ENCODE measurements around the gene PIP4K2A. TPM values are rescaled to one million over a fixed set of nuclear protein-coding genes. Genes with fewer than 3 reads are reported as not detected.
"Not testable (repeated sequence)": the region's sequence is repeated elsewhere in the genome, so short reads cannot be mapped to it uniquely, and the experiment has no call there.

PIP4K2A gene
- polyA plus RNA-seq, 2 donors, result 4.0 to 6.1 TPM

- H3K27me3 ChIP-seq (ENCODE audit: control insufficient read depth in 1 of 2, insufficient read depth in 2 of 2, low read length in 2 of 2), result no peaks in the 10 kb centered on the region
- H3K4me3 ChIP-seq (ENCODE audit: low read depth in 1 of 2, low read length in 2 of 2), result no peak overlapping the region
- no peaks in the 10 kb centered on the region for H3K4me1 ChIP-seq (ENCODE audit: control insufficient read depth in 2 of 2, insufficient read depth in 2 of 2, low read length in 1 of 2)
- H3K9me3 ChIP-seq (ENCODE audit: control insufficient read depth in 2 of 2, insufficient read depth in 1 of 2, low read depth in 1 of 2, low read length in 1 of 2), result no peaks in the 10 kb centered on the region
- H3K27ac ChIP-seq (ENCODE audit: low read depth in 2 of 2, low read length in 1 of 2), result no peak overlapping the region
- H3K36me3 ChIP-seq (ENCODE audit: control insufficient read depth in 2 of 2, insufficient read depth in 2 of 2, low read length in 1 of 2), result no peaks in the 10 kb centered on the region
- 83 to 84% methylated on average over 4 of the region's 4 CpGs for WGBS, 2 donors
Observed at GRCh38 chr10:22701132-22701826, 13.1 kb downstream of the PIP4K2A start.

- H3K27me3 ChIP-seq (ENCODE audit: control insufficient read depth in 1 of 2, insufficient read depth in 2 of 2, low read length in 2 of 2), result no peaks in the 10 kb centered on the region
- no peaks in the 10 kb centered on the region for H3K9me3 ChIP-seq (ENCODE audit: control insufficient read depth in 2 of 2, insufficient read depth in 1 of 2, low read depth in 1 of 2, low read length in 1 of 2)
- no peak overlapping the region for H3K4me3 ChIP-seq (ENCODE audit: low read depth in 1 of 2, low read length in 2 of 2)
- WGBS, 2 donors, result 85 to 89% methylated on average over 5 of the region's 5 CpGs
- H3K27ac ChIP-seq (ENCODE audit: low read depth in 2 of 2, low read length in 1 of 2), result no peak overlapping the region
- no peaks in the 10 kb centered on the region for H3K4me1 ChIP-seq (ENCODE audit: control insufficient read depth in 2 of 2, insufficient read depth in 2 of 2, low read length in 1 of 2)
- no peaks in the 10 kb centered on the region for H3K36me3 ChIP-seq (ENCODE audit: control insufficient read depth in 2 of 2, insufficient read depth in 2 of 2, low read length in 1 of 2)
Observed at GRCh38 chr10:22700489-22700888, 13.9 kb downstream of the PIP4K2A start.

GRCh38 chr10:22699976-22700375 is 14.4 kb downstream of the PIP4K2A start:
- 66 to 80% methylated on average over 5 of the region's 5 CpGs for WGBS, 2 donors
- Histone ChIP-seq H3K27ac (ENCODE audit: low read depth in 2 of 2, low read length in 1 of 2) (no peak overlapping the region), H3K9me3 (ENCODE audit: control insufficient read depth in 2 of 2, insufficient read depth in 1 of 2, low read depth in 1 of 2, low read length in 1 of 2) (no peaks in the 10 kb centered on the region), H3K27me3 (ENCODE audit: control insufficient read depth in 1 of 2, insufficient read depth in 2 of 2, low read length in 2 of 2) (no peaks in the 10 kb centered on the region), H3K36me3 (ENCODE audit: control insufficient read depth in 2 of 2, insufficient read depth in 2 of 2, low read length in 1 of 2) (no peaks in the 10 kb centered on the region), H3K4me3 (ENCODE audit: low read depth in 1 of 2, low read length in 2 of 2) (no peak overlapping the region), H3K4me1 (ENCODE audit: control insufficient read depth in 2 of 2, insufficient read depth in 2 of 2, low read length in 1 of 2) (no peaks in the 10 kb centered on the region)

- Histone ChIP-seq H3K4me1 (ENCODE audit: control insufficient read depth in 2 of 2, insufficient read depth in 2 of 2, low read length in 1 of 2) (no peaks in the 10 kb centered on the region), H3K27me3 (ENCODE audit: control insufficient read depth in 1 of 2, insufficient read depth in 2 of 2, low read length in 2 of 2) (no peaks in the 10 kb centered on the region), H3K27ac (ENCODE audit: low read depth in 2 of 2, low read length in 1 of 2) (no peak overlapping the region), H3K4me3 (ENCODE audit: low read depth in 1 of 2, low read length in 2 of 2) (no peak overlapping the region), H3K36me3 (ENCODE audit: control insufficient read depth in 2 of 2, insufficient read depth in 2 of 2, low read length in 1 of 2) (no peaks in the 10 kb centered on the region), H3K9me3 (ENCODE audit: control insufficient read depth in 2 of 2, insufficient read depth in 1 of 2, low read depth in 1 of 2, low read length in 1 of 2) (no peaks in the 10 kb centered on the region)
- 57 to 68% methylated on average over 3 of the region's 3 CpGs for WGBS, 2 donors
Observed at GRCh38 chr10:22698941-22699440, 15.4 kb downstream of the PIP4K2A start.

GRCh38 chr10:22697800-22698199 is 16.6 kb downstream of the PIP4K2A start:
- Histone ChIP-seq H3K4me1 (ENCODE audit: control insufficient read depth in 2 of 2, insufficient read depth in 2 of 2, low read length in 1 of 2) (no peaks in the 10 kb centered on the region), H3K27ac (ENCODE audit: low read depth in 2 of 2, low read length in 1 of 2) (no peak overlapping the region), H3K4me3 (ENCODE audit: low read depth in 1 of 2, low read length in 2 of 2) (no peak overlapping the region), H3K36me3 (ENCODE audit: control insufficient read depth in 2 of 2, insufficient read depth in 2 of 2, low read length in 1 of 2) (no peaks in the 10 kb centered on the region), H3K9me3 (ENCODE audit: control insufficient read depth in 2 of 2, insufficient read depth in 1 of 2, low read depth in 1 of 2, low read length in 1 of 2) (no peaks in the 10 kb centered on the region), H3K27me3 (ENCODE audit: control insufficient read depth in 1 of 2, insufficient read depth in 2 of 2, low read length in 2 of 2) (no peaks in the 10 kb centered on the region)
- 85 to 90% methylated on average over 10 of the region's 10 CpGs for WGBS, 2 donors

- Histone ChIP-seq H3K27ac (ENCODE audit: low read depth in 2 of 2, low read length in 1 of 2) (no peak overlapping the region), H3K4me1 (ENCODE audit: control insufficient read depth in 2 of 2, insufficient read depth in 2 of 2, low read length in 1 of 2) (no peaks in the 10 kb centered on the region), H3K4me3 (ENCODE audit: low read depth in 1 of 2, low read length in 2 of 2) (no peak overlapping the region), H3K36me3 (ENCODE audit: control insufficient read depth in 2 of 2, insufficient read depth in 2 of 2, low read length in 1 of 2) (no peaks in the 10 kb centered on the region), H3K9me3 (ENCODE audit: control insufficient read depth in 2 of 2, insufficient read depth in 1 of 2, low read depth in 1 of 2, low read length in 1 of 2) (no peaks in the 10 kb centered on the region), H3K27me3 (ENCODE audit: control insufficient read depth in 1 of 2, insufficient read depth in 2 of 2, low read length in 2 of 2) (no peaks in the 10 kb centered on the region)
- 77 to 84% methylated on average over 4 of the region's 4 CpGs for WGBS, 2 donors
Observed at GRCh38 chr10:22697101-22697500, 17.3 kb downstream of the PIP4K2A start.

GRCh38 chr10:22693860-22694259 is 20.5 kb downstream of the PIP4K2A start:
- no peaks in the 10 kb centered on the region for H3K27me3 ChIP-seq (ENCODE audit: control insufficient read depth in 1 of 2, insufficient read depth in 2 of 2, low read length in 2 of 2)
- 96 to 97% methylated on average over 6 of the region's 6 CpGs for WGBS, 2 donors
- H3K4me3 ChIP-seq (ENCODE audit: low read depth in 1 of 2, low read length in 2 of 2), result no peak overlapping the region
- H3K27ac ChIP-seq (ENCODE audit: low read depth in 2 of 2, low read length in 1 of 2), result no peak overlapping the region
- no peaks in the 10 kb centered on the region for H3K36me3 ChIP-seq (ENCODE audit: control insufficient read depth in 2 of 2, insufficient read depth in 2 of 2, low read length in 1 of 2)
- H3K9me3 ChIP-seq (ENCODE audit: control insufficient read depth in 2 of 2, insufficient read depth in 1 of 2, low read depth in 1 of 2, low read length in 1 of 2), result no peaks in the 10 kb centered on the region
- H3K4me1 ChIP-seq (ENCODE audit: control insufficient read depth in 2 of 2, insufficient read depth in 2 of 2, low read length in 1 of 2), result no peaks in the 10 kb centered on the region

- 72 to 75% methylated on average over 5 of the region's 5 CpGs for WGBS, 2 donors
- no peaks in the 10 kb centered on the region for H3K9me3 ChIP-seq (ENCODE audit: control insufficient read depth in 2 of 2, insufficient read depth in 1 of 2, low read depth in 1 of 2, low read length in 1 of 2)
- H3K27ac ChIP-seq (ENCODE audit: low read depth in 2 of 2, low read length in 1 of 2), result no peak overlapping the region
- no peak overlapping the region for H3K4me3 ChIP-seq (ENCODE audit: low read depth in 1 of 2, low read length in 2 of 2)
- H3K4me1 ChIP-seq (ENCODE audit: control insufficient read depth in 2 of 2, insufficient read depth in 2 of 2, low read length in 1 of 2), result no peaks in the 10 kb centered on the region
- no peaks in the 10 kb centered on the region for H3K36me3 ChIP-seq (ENCODE audit: control insufficient read depth in 2 of 2, insufficient read depth in 2 of 2, low read length in 1 of 2)
- no peaks in the 10 kb centered on the region for H3K27me3 ChIP-seq (ENCODE audit: control insufficient read depth in 1 of 2, insufficient read depth in 2 of 2, low read length in 2 of 2)
Observed at GRCh38 chr10:22693371-22693784, 21.0 kb downstream of the PIP4K2A start.

- H3K27ac ChIP-seq (ENCODE audit: low read depth in 2 of 2, low read length in 1 of 2); H3K9me3 ChIP-seq (ENCODE audit: control insufficient read depth in 2 of 2, insufficient read depth in 1 of 2, low read depth in 1 of 2, low read length in 1 of 2); H3K27me3 ChIP-seq (ENCODE audit: control insufficient read depth in 1 of 2, insufficient read depth in 2 of 2, low read length in 2 of 2); H3K36me3 ChIP-seq (ENCODE audit: control insufficient read depth in 2 of 2, insufficient read depth in 2 of 2, low read length in 1 of 2); H3K4me1 ChIP-seq (ENCODE audit: control insufficient read depth in 2 of 2, insufficient read depth in 2 of 2, low read length in 1 of 2); H3K4me3 ChIP-seq (ENCODE audit: low read depth in 1 of 2, low read length in 2 of 2): not testable (repeated sequence)
- WGBS, 2 donors, result 97 to 98% methylated on average over 5 of the region's 5 CpGs
Observed at GRCh38 chr10:22692119-22692518, 22.3 kb downstream of the PIP4K2A start.

Measured in esophagus (tissue), 2 donors.